Lower leg skin (tissue), 3 donors: Measurements from ENCODE around the gene MPHOSPH10.

Source experiments
- POLR2A ChIP-seq, 2 donors: fragments of 450-650 bp; IDR thresholded peaks; one replicate each; pipeline ENCODE4 v1.6.1; 2016 to 2017; ENCODE audit warnings: antibody characterized with exemption in 2 of 2, mild to moderate bottlenecking in 1 of 2, moderate library complexity in 1 of 2
- TF ChIP-seq, protein P1 (sequence below), 3 donors: fragments of 450-650 bp; IDR thresholded peaks; one replicate each; pipeline ENCODE4 v1.5.1; 2016; ENCODE audit warnings: antibody characterized with exemption in 3 of 3, mild to moderate bottlenecking in 3 of 3, moderate library complexity in 2 of 3

DNA sequence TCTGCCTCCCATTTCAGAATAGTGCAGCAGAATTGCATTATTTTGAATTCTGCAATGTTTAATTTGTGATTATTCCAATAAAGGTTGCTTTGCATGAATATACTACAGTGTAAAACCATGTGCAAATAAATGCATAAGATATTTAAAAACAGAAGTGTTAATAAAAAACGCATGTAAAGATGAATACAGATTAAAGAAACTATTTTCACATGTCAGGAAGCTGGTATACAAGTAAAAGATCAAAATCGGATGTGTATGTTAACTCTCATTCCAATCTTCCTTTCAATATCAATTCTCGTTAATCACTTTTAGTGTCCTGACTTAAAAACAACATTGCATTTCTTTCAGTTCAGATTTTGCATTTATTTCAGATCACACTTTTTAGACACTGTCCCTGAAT is 3.5 kb upstream of the MPHOSPH10 start:
- no peak for TF ChIP-seq POLR2A (IDR thresholded peaks at IDR 0.05)
- TF ChIP-seq, protein P1, sequence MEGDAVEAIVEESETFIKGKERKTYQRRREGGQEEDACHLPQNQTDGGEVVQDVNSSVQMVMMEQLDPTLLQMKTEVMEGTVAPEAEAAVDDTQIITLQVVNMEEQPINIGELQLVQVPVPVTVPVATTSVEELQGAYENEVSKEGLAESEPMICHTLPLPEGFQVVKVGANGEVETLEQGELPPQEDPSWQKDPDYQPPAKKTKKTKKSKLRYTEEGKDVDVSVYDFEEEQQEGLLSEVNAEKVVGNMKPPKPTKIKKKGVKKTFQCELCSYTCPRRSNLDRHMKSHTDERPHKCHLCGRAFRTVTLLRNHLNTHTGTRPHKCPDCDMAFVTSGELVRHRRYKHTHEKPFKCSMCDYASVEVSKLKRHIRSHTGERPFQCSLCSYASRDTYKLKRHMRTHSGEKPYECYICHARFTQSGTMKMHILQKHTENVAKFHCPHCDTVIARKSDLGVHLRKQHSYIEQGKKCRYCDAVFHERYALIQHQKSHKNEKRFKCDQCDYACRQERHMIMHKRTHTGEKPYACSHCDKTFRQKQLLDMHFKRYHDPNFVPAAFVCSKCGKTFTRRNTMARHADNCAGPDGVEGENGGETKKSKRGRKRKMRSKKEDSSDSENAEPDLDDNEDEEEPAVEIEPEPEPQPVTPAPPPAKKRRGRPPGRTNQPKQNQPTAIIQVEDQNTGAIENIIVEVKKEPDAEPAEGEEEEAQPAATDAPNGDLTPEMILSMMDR (IDR thresholded peaks at IDR 0.05) = no peak
